HG02840 (cell line): ENCODE measurements around the gene KDM4B.

Experiments used
- ATAC-seq: cut with Tn5 transposase; IDR thresholded peaks from one replicate; pipeline ENCODE4 v1.9.1; 2021; ENCODE audit warnings: mild to moderate bottlenecking, moderate library complexity, moderate number of reproducible peaks; ENCODE audit not compliant: unreplicated experiment, low FRiP score

Gene KDM4B

DNA sequence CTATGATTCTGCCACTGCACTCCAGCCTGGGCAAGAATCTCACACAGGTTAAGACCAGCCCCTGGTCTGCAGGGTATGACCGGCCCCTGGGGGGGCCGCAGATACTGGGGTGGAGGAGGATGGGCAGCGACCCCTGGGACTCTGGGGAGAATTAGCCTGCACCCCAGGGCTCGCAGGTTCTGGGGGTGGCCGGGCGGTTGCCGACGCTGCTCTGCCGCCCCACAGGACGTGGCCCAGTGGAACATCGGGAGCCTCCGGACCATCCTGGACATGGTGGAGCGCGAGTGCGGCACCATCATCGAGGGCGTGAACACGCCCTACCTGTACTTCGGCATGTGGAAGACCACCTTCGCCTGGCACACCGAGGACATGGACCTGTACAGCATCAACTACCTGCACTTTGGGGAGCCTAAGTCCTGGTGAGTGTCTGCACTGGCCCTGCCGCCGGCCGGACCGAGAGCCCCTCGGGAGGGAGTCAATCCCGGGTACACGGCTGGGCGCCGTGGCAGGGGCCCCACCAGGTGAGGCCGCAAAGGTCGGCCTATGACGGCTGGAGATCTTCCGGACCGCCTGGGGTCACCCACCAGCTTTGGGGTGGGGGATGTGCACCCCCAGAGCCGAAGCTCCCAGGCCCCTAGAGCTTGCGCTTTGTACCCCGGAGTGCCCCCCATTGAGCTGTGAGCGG lies 78.5 kb downstream of the KDM4B start:
- ATAC-seq: no peak

DNA sequence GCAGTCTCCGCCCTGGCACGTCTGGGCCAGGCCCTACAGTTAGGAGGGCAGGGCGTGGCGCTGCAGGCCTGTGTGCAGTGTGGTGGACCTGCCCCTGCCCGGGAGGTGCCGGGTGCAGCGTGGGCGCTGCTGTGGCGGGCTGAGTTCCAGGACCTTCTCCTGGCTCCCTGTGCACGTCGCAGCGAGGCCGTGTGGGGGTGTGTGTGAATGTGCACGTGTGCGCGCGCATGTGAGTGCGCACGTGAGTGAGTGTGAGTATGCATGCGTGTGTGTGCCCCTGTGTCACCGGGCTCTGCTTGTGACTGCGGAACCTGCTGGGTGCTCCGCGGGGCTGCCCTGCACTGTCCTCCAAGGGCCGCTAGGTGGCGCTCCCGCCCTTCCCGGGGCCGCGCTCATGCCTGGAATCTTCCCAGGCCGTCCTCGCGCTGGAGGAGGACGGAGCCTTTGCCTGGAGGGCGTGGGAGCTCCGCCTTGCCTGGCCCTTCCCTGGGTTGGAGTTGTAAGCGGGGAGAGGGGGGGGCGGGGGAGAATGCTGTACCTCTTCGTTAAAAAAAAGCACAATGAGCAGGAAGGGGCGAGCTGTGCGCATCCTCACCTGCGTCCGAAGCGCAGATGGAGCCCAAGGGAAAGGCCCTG lies 79.3 kb downstream of the KDM4B start:
- ATAC-seq: no peak

DNA sequence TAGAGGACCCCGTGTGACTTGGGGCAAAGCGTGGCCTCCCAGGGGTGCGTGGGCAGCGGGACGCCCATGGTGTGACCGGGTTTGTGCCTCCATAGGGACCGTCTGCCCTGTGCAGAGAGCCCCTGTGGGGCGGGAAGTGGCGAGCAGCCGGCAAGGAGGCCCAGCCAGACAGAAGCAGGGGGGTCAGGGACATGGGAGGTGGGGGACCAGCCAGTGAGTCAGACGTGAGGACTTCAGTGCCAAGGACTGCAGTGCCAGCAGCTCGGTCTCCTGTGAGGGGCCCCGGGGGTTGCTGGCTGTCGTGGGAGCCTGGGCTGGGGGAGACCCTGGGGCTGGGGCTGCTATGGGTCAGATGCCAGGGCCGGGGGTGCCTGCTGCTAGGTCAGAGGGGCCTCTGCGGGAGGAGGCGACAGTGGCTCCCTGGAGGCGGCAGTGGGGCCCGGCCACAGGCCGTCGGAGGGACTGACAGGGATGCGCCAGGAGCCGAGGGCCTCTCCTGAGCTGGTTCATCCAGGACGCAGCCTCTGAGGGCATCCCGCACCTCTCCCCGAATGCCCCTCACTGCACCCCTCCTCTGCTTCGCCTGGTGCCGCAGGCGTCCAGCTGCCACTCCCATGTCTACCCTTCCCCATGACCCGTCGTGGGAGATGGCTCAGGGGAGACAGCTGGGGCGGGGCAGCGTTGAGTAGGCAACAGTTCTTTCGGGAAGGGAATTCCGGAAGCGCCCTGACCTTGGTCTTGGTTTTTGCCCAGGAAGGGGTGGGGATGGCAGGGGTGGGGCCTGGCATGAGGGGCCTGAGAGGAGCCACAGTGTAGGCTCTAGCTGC lies 80.0 kb downstream of the KDM4B start:
- ATAC-seq: no peak

DNA sequence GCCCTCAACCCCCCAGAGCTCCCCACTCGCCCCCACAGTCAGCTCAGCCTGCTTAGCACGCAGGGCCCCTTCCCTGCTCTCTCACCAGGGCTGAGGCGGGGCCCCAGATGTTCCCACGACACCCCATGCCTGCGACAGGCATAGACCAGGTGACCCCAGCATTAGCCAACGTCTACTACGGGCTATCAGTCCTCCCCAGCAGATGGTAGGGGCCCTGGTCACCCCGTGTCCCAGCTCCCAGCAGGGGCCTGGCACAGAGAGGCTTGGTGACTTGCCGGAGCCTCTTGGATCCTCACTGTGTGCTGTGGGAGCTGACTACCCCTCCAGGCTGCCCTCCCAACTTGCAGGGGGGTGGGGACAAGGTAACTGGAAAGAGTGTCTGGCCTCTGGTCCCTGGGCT lies 80.6 kb downstream of the KDM4B start:
- no peak for ATAC-seq

DNA sequence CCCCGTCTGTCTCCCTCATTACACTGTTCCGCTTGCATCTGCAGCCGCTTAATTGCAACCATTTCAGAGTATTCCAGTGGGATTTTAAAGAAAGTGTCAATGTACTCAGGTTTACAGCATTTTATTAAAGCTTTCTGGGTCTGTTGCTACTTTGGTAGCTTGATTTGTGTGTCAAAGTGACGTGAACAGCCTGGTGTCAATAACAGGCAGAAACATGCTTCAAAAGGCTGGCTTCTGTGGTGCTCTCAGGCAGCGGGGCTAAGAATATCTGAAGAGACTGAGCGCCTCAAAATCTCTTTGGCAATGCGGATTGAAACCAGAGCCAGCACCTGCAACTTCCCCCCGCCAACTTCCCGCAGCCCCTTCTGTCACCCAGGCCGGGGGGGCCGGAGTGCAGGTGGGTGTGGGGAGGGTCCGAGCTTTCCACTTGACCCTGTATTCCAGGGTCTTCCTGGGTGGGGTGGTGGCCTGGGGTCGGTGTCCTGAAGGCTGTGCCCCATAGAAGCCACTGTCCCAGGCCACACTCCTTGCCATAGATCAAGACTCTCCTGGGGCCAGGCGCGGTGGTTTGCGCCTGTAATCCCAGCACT lies 81.2 kb downstream of the KDM4B start:
- no peak for ATAC-seq

DNA sequence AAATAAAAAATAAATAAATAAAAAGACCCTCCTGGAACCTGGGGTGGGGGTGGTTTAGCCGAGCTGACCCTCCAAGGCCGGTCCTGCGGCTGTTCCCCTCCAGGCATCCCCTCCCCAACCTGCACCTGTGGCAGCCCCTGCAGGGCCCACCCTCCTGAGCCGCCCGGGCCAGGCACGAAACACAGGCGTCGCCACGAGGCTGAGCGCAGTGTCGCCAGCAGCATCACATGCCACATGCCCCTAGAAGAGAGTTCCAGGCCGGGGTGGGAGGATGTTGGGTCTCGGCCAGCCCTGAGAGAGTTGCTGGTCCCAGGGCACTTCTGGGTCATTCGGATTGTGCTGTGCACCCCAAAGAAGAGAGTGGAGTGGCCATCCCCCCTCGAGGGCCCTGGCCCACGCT lies 82.0 kb downstream of the KDM4B start:
- no peak for ATAC-seq

DNA sequence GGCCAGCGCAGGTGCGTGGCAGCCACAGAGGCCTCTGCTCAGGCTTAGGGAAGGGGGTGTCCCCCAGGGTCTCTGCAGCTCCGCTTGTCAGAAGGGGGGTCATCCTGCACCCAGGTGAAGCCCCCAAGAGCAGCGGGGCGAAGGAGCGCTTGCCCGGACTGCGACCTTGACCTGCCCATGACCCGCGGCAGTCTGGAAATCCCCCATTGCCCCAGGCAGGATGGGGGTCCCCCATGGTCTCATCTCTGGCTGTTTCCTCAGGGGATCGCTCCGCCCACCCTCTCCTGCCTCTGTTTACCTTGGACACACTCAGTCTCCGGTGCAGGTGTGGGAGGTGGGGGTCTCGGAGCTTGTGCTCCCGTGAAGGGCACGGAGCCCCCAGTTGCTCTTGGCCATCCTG lies 82.7 kb downstream of the KDM4B start:
- ATAC-seq: no peak

DNA sequence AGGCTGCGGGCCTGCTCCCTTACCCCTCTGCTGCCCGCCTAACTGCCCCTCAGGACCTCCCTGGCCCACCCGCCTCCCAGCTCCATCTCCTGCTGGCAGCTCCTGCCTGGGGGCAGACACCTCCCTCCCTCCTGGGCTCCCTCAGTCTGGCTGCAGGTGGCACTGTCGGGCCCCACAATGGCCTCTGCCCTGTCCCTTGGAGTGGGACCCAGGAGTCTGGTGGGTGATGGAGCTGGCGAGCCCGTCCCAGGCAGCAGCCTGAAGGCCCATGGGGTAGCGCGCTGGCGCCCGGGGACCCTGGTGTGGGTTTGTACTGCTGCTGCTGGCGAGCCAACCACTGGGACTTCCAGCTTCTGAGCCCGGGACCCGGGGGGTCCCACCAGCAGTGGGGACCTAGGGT lies 83.6 kb downstream of the KDM4B start:
- no peak for ATAC-seq

DNA sequence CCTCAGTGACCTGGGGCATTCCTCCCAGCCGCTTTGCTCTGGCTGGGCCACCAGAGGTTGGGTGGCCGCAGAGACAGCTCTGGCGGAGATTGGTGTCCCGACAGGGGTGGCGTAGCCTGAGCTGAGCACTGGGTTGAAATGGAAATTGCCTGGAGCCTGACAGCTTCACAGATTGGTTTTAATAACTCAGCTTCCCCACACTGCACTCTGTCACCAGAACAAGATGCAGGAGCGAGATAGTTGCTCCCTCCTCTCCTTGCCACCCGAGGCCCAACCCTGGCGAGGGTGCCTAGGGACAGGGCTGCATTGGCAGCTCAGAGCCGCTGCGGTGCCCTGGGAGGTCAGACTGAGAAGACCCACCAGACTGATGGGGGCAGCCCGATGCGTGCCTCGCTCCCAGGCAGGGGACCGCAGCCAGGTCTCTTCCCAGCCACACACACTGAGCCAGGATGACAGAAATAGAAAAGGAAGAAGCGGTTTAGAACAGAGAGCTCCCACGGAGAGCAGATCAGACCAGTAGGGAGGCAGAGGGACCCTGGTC lies 84.1 kb downstream of the KDM4B start:
- no peak for ATAC-seq

DNA sequence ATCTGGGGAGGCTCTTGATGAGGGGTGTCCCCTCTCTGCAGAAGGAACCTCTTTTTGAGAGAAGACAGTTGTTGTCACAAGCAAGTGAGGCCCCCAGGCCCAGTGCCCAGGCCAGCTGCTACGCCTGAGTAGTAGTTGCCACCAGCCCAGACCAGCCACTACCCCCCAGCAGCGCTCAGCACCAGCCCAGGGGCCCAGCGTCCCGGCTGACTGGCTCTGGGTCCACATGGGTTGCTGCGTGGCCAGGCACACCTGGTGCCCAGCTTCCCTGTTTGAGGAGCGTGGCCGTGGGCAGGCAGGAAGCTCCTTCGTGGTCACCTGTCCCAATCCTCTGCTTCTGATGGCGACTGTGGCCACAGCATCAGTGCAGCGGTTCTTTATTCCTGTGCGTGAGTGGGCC lies 84.7 kb downstream of the KDM4B start:
- no peak for ATAC-seq

DNA sequence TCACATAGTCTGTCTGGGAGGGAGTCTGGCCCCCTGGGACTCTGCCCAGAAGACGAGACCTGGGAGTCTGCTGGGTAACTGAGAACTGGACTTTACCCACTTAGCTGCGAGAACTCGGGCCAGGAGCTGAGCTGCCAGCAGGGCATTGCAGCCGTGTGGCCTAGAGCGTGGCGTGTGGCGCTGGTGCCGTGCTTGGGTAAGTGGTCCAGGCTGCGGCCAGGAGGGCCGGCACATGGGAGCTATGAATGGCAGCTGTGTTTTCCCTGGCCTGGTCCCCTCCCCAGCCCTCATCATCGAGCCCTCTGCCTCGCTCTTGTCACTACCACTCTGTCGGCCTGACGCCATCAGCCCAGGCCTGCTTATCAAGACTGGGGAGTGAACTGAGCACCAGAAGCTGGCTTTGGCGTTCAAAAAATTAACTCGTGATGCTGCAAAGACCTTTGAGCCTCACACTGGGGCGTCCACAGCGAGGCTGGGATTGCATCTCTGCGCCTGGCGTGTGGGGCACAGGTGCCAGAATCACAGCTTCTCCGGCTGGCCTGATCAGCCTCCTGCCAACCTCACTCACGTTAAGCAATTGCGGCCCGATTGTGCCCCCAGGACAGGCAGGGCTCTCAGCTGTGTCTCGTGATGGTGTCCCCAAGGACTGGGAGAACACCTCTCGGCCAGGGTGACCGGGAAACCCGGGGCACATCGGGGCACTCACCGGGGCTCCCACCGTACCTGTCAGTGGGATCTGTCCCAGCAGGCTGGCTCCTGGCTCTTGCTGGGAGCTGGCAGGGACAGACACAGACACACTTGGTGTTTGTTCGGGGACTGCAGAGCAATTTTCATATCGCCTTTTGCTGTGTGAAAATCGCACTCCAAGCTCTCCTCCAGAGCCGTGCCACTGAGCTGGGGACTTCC lies 85.9 kb downstream of the KDM4B start:
- ATAC-seq: no peak

DNA sequence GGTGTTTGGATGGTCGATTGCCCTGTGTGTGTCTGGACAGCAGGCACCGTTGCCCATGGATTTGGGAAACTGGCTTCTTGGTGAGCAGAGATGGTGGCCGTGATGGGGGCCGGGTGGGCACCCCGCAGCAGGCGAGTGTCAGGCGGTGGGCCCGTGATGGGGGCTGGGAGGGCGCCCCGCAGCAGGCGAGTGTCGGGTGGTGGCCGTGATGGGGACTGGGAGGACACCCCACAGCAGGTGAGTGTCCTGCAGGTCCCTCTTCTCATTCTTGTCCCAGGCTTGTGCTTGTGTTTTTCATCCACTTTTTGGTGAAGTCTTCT lies 86.5 kb downstream of the KDM4B start:
- no peak for ATAC-seq

DNA sequence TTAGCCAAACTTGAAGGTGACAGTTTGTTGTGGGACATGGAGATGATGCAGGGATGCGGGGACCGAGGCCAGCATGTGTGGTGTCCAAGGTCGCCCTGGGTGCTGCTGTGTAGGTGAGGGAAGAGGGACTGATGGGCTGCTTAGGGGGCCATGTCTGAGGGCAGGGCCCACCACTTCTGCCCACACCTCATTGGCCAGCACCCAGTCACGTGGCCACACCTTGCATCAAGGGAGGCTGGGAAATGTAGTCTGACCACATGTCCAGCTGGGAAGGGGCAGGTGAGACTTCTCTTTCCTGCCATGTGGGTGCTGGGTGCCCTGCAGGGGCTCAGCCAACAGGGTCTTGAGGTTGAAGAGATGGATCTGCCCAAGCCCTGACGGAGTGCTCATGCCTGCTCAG lies 88.9 kb downstream of the KDM4B start:
- ATAC-seq: no peak

DNA sequence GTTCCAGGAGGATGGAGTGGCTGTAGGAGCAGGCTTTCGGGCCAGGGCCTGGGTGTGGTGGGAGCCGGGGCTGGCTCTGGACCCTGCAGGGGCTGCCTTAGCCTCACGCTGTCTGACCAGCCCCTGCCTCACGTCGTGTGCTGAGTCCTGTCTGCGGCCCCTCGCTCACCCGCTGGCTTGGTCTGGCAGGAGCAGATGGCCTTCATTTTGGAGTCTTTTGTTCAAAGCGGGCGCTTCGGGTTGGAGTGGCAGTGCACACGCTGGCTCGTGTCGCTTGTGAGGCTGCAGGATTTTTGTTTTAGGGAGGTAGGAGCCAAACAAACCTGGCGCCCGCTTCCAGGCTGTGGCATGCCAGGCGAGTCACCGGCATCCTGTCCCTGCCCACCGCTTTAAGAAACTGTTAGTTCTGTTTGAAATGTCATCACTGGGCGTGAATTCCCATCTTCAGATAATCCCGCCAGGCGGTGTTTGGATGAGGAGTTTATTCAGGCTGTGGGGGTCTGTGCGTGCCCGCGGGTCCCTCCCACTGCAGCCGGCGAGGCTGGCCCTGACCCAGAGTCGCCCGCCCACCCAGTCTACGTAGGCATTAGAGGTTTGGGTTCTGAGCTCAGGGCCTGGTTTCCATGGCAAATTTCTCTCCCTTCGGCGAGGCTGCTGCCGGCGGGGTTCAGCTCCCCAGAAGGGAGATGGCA lies 89.8 kb downstream of the KDM4B start:
- ATAC-seq: no peak

DNA sequence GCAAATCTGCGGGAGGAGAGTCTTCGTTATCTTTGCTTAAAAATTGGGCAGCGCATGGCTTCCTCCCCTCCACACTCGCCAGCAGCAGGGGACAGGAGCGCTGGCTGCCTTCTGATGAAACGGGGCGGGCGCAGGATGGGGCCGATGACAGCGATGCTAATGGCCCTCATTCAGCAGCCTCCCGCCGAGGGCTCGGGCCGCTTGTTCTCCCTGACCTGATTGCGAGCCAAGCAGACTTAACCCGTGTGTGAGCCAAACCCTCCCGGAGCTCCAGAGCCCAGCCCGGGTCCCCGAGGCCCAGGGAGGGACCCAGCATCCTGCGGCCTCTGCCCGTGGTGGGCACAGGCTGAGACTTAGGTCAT lies 90.3 kb downstream of the KDM4B start:
- ATAC-seq: no peak

DNA sequence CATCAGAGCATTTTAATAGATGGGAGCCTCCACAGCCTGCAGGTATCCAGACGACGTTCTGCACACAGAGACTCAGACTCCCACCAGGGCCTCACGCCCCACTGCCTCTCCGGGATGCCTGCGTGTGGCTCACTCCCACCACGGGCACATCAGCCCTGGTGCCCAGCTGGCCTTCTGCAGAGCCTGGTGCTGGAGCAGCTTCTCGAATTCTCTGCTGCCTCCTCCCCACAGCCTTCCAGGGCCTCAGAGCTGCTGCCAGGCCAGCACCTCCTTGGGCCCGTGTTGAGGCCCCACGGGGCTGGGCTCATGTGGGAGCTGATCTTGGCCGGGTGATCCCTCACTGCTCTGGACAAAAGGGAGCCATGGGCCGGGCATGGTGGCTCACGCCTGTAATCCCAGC lies 90.9 kb downstream of the KDM4B start:
- no peak for ATAC-seq

DNA sequence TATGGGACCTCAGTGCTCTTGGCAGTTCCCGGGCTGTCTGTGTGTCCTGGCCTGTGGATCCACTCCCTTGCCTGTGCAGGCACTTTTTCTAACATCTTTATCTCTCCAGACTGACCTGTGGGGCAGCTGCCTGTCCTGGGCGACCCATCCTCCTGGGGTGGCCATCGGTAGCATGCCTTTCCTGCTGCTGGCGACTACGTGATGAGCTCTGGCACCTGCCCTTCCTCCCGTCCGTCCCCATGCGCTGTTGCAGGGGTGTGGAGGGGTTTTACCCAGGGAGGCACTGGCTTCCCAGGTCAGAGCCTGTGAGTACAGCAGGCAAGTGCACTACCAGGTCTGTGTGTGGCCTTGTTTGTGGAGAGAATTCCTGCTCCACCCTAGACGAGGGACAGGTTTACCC lies 93.3 kb downstream of the KDM4B start:
- no peak for ATAC-seq

DNA sequence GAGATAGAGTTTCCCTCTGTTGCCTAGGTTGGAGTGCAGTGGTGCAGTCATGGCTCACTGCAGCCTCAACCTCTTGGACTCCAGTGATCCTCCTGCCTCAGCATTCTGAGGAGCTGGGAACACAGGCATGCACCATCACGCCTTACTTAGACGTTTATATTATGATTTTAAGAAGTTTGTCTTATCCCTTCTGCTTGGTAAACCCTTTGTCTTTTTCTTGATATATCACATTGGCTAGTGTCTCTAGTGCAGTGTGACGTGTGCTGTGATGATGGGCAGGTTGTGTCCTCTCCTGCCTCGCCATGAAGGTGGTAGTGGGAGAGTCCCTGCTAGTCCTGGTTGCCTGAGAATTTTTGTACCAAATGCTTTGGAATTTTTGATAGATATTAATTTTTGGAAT lies 93.9 kb downstream of the KDM4B start:
- no peak for ATAC-seq

DNA sequence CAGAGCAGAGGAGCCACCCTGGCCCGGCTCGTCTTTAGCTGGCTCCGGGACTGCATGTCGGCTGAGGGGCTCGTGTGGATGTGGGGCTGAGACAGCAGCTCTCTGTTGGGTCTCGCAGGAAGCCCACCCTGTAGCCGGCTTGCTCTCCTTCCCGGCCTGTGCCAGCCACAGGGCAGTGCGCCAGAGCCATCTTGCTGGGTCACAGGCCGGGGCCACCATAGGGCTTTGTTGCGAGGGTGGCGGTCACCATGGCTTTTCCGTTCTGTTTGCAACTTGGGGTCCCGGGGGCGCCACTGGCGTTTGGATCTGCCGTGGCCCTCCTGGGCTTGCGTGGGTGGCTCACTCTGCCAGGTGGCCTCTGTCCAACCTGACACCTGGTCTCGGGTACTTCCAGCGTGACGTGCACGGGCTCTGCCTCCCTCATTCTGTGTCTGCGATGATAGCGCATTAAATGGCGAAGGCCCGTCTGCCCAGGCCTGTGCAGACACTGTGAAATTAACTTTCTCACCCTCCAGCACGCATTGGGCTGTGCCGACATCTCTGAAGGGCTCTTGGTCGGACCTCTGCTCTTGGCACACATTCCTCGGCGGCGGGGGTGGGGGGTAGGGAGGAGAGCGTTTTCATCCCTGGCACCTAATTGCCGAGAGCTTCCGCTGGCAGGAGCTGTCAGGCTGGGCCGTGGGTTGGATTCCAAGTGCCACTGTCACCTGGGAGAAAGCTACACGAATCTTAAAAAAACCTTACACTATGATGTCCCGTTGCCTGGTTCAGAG lies 95.1 kb downstream of the KDM4B start:
- ATAC-seq: no peak
